Hypothalamus (tissue), 51 donors: ENCODE measurements around the gene RRP15.

Experiments used
- DNase-seq, 51 donors: peaks; one replicate each; lab custom pipeline; 2025; lab: John Stamatoyannopoulos, UW

RRP15 gene

DNA sequence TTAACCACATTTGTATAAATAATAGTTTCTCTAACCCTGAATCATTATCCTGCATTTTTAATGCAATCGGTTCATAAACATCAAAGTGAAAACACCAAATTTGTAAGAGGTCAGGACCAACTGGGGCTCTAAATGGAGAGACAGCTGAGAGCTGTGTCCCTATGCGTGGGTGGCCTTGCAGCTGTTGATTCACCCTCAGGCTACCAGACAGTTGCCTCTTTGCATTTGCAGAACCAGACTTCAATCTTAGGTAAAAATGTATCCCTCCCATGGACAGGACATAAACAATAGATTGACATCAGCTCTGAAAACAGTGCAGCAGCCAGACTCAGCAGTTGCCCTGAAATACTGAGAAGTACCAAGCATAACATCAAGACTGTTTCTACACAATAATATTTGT is 51.2 kb downstream of the RRP15 start:
- no peak for DNase-seq

DNA sequence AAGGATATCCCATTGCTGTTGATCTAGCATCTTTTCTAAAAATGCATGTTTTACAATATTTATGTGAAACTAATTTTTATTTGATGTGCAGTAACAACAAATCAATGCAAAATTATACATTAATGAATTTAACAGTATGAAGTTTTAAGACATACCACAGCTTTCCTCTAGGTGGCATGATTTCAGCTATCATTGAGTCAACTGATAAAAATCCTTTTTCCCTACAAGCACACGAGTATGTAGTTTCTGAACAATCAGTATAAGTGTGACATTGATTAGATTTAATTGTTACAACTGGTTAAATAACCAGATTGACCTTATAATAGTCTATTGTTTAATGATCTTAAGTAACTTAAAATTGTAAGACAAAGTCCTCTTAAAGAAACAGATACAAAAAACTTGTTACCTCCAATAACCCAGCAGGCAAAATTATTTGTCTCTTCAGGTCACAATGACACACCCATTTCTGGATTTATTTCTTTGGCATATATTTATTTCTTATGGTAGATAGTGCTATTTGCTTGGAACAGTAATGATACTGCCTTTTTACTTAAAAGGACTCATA is 54.3 kb downstream of the RRP15 start:
- peak in 1 of 51 donors; percentile 4 for DNase-seq

DNA sequence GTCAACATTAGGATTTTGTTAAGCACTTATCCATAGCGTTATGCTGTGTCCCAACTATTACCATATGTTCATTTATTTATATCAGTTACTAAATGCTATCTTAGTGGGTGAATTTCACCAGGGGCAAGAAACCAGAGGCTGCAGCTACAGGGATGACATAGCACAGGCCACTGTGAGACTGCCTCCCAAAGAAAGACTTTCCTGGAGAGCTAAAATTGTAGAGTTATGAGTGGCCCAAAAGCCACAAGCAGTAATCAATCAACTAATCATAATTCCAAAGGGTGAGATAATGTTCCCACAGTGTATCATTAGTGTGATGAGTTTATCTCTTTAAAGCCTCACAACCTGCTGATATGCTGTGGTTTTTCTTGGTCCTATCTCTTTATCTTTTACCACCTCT is 56.2 kb downstream of the RRP15 start:
- no peak for DNase-seq

DNA sequence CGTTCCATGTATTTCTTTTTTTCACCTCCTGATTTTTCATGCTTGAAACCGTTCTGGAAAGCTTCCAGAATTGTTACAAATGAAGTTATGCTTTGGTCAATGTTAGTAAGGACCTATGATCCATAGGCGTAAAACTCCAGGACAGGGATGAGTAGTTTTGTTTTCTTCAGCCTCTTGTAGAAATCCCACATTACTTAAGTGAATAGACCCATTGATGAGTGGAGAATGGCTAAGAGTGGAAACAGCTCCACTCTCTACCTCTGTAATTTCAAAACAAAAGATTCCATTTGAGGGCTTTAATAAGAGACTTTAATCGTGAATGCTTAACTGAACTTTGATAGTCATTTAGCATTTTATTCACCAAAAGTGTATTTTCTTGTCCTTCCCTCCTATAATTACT is 57.0 kb downstream of the RRP15 start:
- DNase-seq = no peak

DNA sequence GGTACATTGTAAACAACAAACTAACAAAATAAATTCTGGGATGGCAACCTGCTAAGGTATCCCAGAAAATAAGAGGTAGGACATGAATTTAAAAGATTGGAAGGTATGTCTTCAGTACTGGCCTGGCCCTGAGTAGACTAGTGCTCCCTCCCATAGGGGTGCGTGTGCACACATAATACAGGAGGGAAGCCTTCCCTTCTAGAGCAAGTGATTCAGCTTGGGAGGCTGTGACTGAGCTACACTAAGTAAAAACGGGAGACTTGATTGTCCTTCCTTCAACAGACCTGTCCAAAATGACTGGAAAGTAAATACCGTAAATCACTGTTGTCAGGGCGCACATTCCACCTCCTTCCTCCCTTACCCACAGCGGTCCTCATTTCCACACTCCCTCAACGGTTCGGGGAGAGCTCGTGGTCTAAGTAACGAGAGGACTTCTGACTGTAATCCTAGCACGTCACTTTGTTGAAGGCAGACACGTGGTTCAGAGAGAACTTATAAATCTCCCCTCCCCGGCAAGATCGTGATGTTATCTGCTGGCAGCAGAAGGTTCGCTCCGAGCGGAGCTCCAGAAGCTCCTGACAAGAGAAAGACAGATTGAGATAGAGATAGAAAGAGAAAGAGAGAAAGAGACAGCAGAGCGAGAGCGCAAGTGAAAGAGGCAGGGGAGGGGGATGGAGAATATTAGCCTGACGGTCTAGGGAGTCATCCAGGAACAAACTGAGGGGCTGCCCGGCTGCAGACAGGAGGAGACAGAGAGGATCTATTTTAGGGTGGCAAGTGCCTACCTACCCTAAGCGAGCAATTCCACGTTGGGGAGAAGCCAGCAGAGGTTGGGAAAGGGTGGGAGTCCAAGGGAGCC is 60.0 kb downstream of the RRP15 start, which contains the start of gene TGFB2:
TSS of gene TGFB2 (plus strand) at position 523 of the 859 bp plus-strand sequence. CDS start 1,366 bp downstream, outside the sequence.
- peak in 29 of 51 donors; percentile 19 to 70 (median 47) for DNase-seq

DNA sequence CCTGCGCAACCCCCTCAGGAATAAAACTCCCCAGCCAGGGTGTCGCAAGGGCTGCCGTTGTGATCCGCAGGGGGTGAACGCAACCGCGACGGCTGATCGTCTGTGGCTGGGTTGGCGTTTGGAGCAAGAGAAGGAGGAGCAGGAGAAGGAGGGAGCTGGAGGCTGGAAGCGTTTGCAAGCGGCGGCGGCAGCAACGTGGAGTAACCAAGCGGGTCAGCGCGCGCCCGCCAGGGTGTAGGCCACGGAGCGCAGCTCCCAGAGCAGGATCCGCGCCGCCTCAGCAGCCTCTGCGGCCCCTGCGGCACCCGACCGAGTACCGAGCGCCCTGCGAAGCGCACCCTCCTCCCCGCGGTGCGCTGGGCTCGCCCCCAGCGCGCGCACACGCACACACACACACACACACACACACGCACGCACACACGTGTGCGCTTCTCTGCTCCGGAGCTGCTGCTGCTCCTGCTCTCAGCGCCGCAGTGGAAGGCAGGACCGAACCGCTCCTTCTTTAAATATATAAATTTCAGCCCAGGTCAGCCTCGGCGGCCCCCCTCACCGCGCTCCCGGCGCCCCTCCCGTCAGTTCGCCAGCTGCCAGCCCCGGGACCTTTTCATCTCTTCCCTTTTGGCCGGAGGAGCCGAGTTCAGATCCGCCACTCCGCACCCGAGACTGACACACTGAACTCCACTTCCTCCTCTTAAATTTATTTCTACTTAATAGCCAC is 60.7 kb downstream of the RRP15 start:
- peak in 26 of 51 donors; percentile 17 to 69 (median 45) for DNase-seq

DNA sequence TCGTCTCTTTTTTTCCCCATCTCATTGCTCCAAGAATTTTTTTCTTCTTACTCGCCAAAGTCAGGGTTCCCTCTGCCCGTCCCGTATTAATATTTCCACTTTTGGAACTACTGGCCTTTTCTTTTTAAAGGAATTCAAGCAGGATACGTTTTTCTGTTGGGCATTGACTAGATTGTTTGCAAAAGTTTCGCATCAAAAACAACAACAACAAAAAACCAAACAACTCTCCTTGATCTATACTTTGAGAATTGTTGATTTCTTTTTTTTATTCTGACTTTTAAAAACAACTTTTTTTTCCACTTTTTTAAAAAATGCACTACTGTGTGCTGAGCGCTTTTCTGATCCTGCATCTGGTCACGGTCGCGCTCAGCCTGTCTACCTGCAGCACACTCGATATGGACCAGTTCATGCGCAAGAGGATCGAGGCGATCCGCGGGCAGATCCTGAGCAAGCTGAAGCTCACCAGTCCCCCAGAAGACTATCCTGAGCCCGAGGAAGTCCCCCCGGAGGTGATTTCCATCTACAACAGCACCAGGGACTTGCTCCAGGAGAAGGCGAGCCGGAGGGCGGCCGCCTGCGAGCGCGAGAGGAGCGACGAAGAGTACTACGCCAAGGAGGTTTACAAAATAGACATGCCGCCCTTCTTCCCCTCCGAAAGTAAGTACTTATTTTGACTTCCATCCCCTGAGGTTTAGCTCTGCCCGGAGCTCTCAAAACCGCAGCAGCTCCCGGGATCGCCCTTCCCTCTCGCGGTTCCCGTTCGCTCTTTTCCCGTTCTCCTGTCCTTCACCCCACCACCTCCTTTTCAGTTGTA is 61.5 kb downstream of the RRP15 start:
- DNase-seq = peak in 12 of 51 donors; percentile 11 to 58 (median 25)

DNA sequence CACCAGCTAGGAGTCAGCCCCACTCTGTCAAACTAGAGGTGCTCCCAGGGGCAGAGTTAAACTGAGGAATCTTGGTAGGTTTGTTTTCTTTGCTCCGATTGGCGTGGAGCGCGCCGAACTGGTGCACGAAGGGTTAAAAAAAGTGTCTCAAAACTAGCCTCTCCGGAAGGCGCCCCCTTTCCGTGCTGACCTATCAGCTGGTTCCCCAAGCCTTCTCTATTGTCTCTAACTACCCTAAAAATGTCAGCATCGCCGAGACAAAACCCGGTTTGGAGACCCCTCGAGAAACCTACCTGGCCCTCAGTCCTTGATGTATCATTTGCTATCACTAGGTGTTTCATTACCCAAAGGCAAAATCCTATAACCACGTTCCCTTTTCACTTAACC is 62.2 kb downstream of the RRP15 start:
- DNase-seq = peak in 13 of 51 donors; percentile 13 to 58 (median 29)

DNA sequence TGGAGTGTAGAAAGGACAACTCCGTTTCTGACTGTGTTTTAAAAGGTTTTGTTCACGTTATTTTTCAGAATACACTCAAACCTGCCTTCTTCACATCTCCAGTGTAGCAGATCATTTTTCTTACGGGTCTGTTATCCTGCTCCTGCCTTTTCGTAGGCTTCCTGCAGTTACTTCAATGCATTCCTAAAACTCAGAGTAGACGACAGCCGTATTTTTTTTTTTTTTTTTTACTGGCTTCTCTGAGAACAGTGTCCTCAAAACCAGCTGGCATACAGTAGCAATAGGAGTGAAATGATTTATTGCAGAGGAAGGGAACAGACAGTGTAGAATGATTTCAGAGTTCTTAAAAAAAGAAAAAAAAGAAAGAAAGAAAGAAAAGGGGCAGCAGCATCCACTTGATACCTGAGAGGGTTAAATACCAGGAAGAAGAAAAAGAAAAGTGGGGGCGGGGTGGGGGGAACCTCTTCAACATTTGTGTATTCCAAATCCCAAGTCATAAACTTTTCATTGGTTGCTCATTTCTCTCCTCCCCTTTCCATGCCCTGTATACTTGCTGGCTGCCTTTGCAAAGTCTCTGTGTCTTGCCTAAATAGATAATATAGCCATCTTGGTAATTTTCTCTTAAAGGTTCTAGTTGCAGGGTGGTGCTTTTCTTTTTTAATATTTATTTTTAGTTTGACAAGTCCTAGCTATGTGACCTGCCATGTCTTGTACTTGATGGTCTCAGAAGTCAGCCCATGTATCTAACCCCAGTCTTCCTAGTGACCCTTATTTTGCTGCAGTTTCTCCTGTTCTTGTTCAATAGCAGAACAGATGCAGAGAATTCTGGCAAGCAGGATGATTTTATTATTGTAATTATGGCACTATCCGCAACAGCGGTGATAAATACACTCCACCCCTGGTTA is 62.9 kb downstream of the RRP15 start:
- peak in 4 of 51 donors; percentile 6 to 39 (median 20) for DNase-seq

DNA sequence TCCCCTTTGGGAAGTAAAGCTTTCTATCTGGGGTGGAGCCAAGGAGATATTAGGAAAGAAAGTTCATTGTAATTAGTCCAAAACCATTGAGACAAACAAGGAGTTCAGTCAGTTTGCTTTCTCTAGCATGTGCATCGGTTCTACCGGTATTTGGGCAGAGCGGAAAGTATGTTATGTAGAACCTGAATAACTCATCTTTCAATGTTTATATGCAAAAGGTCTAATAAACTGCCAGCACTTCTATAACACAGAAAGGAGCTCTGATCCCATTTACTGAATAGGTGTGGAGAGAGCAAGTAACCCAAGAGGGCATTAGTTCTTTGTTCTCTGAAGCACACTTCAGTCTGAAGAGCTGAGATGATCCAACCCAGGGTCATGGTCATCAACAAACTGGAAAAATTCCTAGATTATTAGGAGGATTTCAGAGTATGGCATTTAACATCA is 63.6 kb downstream of the RRP15 start:
- DNase-seq = peak in 1 of 51 donors; percentile 35

DNA sequence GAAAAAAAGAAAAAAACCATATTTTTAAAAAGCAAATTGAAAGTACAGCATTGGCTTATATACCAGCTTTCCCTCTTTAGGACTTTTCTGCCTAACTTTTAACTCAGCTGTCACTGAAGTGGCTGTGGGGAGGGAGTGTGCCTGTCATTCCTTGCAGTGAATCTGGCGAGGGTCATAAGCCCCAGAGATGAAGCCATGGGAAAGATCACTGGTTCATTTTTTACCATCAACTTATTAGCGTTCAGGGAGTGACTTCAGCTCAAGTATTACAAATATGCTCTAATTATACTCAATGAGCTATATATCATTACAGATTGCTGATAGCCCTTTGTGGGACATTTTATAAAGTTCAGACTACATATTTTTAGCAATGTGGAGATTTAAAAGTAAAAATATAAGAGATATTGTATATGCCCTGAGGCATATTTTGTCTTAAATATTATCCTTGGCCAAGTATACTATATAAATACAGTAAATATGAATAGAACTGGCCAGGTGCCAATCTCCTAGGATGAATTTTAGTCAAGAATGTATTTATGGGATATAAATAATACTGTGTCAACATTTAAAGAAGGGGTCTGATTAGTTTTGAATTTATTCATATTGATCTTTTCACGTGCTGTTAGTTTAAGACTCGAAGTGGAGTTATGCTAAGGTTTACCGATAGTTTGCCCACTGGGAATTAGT is 64.4 kb downstream of the RRP15 start:
- DNase-seq = peak in 1 of 51 donors; percentile 4

DNA sequence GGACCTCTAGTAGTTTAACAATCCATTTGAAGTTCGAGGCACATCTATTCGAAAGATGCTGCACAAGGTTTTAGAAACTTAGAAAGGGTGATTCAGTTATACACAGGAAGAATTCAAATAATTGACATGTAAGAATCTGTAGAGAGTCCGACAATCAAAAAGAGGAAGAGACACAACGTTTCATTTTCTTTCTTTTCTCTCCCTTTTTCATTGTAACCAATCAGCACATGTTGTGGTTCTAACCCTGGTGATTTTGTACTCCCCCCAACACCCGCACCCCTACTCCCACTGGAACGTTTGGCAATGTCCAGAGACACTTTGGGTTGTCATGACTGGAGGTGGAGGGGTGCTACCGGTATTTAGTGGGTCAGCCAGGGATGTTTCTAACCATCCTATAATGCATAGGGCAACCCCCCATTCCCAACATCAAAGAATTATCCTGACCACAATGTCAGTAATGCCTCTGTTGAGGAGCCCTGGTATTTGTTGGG is 65.0 kb downstream of the RRP15 start:
- peak in 1 of 51 donors; percentile 8 for DNase-seq

DNA sequence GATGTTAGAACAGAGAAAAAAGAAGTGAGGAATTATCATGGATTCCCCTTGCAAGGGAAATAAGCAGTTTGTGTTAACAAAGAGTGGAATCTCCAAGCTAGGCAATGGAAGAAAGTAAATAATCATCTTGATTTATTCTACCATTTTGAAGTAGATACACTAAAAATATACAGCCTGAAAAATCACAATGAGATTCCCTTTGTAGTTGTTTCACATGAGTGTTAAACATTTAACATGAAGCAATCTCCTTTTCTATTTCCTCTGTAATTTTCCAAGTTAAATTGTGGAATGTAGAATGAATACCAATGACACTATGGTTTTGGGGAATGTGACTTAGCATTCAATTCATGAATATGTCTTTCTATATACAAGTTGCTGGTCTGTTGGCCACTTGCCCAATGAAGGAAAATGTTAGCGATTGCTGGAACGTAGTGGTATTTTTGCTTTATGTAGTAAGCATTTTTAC is 65.7 kb downstream of the RRP15 start:
- no peak for DNase-seq

DNA sequence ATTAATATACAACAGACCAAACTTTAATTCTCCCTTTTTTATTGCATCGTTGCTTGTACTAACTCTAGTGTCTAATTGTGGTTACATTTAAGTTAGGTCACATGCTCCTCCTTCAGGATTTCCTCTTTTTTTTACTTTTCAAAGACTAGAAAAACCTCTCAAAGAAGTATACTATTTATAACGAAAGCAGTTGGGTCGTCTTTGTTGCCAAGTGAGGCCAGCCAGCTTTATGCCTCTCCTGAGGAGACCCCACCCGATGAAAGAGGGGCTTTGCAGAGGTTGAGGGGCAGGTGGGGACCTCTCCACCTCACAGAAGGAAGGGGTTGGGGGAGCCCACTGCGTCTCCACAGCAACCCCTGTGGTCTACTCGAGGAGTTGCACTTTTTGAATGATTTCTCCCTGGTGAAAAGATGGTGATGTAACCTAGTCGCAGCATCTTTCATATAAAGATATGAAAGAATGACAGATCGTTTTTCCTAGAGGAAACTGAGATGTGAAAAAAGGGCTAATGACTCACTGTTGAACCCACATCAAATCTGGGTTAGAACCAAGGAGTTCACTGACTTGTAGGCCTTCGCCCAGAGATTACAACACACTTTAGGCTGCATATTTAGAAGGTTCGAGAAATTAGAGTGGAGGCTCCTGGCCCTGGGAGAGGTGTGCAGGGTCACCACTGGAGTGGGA is 66.4 kb downstream of the RRP15 start:
- DNase-seq = peak in 3 of 51 donors; percentile 8 to 25 (median 10)

DNA sequence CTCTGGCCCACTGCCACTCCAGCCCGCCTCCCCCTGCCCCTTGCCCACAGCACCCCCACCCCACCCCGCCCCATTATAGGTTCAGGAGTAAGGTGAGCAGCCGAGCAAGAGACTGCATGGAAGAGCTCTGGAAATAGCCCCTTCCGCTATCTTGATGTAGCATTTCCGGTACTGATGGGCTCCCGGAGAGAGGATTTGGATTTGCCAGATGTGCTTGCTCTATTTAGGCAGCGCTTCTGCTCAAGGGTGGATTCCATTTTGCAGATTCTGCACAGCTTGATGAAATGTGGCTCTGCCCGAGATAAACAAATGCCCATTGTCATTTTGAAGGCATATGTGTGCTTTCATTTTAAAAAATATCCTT is 67.0 kb downstream of the RRP15 start:
- DNase-seq = no peak

DNA sequence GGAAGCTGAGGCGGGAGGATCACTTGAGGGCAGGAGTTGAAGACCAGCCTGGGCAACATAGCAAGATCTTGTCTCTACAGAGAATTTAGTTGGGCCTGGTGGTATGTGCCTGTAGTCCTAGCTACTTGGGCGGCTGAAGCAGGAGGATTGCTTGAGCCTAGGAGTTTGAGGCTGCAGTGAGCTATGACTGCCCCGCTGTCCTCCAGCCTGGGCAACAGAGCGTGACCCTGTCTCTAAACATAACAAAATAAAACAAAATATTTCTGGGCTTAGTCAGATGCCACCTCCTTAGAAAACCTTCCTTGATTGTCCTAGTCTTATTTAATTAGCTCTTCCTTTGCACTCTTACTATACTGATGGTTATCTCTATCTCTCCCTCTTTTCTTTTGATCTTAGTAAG is 68.6 kb downstream of the RRP15 start:
- no peak for DNase-seq

DNA sequence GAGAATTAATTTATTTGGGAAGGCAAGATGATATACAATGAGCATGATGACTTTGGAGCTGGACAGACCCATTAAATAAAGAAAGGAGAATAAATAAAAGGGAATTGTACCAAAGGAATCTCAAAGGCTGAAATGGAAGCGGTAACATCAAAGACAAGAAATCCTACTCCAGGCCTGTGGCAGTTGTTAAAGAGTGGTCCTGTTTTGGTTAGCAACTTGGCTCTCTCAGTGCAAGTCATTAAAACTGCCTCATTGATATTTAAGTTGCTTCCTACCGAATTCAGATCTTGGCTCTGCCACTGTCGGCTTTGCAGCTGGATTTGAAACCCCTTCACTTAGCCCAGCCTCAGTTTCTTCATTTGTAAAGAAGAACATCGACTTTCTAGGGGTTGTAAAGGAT is 70.2 kb downstream of the RRP15 start:
- DNase-seq = no peak
